HG03520 (cell line): ENCODE measurements around the gene GPR183.

Experiments used
- ATAC-seq: cut with Tn5 transposase; IDR thresholded peaks from one replicate; pipeline ENCODE4 v1.9.1; 2021; ENCODE audit warnings: mild to moderate bottlenecking, moderate library complexity; ENCODE audit not compliant: unreplicated experiment

The GPR183 gene

GRCh38 chr13:99313501-99313900, 6.3 kb upstream of the GPR183 start:
- no peak for ATAC-seq

DNA sequence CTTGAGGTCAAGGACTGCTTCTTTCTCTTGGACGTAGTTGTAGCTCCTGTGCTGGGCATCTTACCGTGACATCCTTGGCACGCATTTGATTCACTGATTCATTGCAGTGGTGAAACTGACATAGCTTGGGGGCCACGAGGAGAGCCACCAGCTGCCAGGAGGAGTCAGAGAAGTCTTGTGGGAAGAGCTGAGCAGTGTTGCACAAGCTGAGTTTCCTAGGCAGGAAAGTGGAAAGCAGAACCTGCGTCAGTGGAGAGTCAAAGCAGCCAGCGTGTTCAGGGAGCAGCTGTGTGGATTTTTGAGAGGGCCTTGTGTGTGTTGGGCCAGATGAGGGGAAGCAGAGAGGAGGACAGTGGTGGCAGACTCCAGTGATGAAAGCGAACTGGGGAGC, 5.3 kb upstream of the GPR183 start:
- no peak for ATAC-seq

DNA sequence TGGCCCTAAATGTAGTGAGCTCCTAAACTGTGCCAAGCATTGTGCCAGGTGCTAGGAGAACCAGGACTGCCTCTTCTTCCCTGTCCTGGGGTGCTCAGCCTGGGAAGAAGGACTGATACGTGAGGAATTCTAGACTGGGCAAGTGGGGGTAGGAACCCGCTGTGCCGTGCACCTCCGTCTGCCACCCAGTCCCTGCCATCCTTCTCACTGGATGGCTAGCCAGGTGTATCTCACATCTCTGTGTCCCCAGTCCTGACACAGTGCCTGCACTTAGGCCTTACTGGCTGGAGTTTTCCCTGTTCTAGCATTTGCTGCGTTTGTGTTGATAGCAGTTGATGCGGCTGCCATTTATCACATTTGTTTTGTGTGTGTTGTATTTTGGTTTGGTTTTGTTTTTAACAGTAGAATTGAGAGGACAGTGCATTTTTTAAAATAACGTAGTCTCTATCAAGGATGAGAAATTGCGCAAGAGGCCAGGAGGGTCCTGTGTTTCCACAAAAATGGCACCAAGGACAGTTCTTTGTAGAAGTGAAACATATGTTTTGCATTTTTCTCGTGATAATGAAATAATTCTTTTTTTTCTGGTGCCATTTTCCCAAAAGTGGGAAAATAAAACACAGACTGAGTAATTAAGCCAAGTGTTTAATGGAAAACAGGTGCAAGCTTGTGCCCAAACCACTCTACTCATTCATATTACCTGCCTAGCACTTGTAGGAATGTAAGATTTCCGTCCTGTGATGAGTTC, 4.7 kb upstream of the GPR183 start:
- no peak for ATAC-seq

DNA sequence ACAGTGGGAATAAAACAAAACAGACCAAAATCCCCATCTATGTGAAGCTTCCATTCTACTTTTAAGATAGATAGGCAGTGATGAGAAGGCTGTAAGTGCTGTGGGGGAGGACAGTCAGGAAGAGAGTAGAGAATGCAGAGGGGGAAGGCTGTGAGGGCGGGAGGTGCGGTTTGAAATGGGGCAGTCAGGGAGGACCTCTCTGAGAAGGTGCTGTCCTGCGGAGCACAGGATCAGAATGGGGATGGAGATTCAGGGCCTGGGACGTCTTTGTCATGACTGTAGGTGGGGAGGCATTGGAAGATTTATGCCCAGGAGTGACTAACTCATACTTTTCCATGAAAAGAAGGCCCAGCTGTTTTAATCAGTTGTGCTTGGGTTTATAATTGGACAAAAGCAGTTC, 3.9 kb upstream of the GPR183 start:
- no peak for ATAC-seq

GRCh38 chr13:99310382-99311031, 3.3 kb upstream of the GPR183 start:
- ATAC-seq: peak; percentile 35

GRCh38 chr13:99308471-99309087, 1.4 kb upstream of the GPR183 start:
- ATAC-seq: no peak

GRCh38 chr13:99307648-99308339, 595 bp upstream of the GPR183 start:
- peak; percentile 36 for ATAC-seq

DNA sequence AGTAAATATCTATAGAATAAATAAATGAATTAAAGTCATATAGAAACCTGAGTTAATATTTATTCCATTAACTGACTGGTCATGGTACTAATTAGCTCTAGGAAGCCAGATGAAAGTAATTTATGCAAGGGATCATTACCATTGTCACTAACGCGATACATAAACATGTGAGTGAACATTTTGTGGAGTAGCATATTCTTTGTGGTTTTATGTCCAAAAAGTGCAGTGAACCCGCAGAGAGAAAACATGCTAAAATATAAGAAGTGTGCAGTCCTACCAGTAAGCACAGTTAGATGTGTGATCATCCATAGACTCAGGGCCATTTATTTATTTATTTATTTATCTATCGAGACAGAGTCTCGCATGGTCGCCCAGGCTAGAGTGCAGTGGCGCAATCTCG, 1.6 kb downstream of the GPR183 start:
- no peak for ATAC-seq

GRCh38 chr13:99305158-99305557, 2.0 kb downstream of the GPR183 start:
- ATAC-seq: no peak

DNA sequence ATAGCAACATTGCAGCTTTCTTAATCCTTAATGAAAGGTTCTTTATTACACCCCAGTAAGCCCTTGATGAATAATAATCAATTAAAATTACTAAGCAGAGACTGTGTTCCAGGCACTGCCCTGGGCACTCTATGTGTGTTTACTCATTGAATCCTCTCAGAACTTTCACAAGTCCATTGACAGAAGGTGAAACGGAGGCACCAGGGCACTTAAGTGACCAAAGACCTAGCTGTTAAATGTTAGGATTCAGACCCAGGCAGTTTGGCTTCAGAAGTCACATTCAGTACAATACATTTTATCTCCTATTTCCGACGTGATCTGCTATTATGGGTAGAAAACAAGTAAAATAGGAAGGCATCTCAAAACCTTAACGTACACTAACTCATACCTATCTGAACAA, 2.7 kb downstream of the GPR183 start:
- no peak for ATAC-seq

GRCh38 chr13:99303863-99304521, 3.2 kb downstream of the GPR183 start:
- no peak for ATAC-seq

- no peak for ATAC-seq
These were observed 4.3 kb downstream of the GPR183 start for GRCh38 chr13:99302637-99303505.

GRCh38 chr13:99301913-99302636, 5.1 kb downstream of the GPR183 start:
- no peak for ATAC-seq

DNA sequence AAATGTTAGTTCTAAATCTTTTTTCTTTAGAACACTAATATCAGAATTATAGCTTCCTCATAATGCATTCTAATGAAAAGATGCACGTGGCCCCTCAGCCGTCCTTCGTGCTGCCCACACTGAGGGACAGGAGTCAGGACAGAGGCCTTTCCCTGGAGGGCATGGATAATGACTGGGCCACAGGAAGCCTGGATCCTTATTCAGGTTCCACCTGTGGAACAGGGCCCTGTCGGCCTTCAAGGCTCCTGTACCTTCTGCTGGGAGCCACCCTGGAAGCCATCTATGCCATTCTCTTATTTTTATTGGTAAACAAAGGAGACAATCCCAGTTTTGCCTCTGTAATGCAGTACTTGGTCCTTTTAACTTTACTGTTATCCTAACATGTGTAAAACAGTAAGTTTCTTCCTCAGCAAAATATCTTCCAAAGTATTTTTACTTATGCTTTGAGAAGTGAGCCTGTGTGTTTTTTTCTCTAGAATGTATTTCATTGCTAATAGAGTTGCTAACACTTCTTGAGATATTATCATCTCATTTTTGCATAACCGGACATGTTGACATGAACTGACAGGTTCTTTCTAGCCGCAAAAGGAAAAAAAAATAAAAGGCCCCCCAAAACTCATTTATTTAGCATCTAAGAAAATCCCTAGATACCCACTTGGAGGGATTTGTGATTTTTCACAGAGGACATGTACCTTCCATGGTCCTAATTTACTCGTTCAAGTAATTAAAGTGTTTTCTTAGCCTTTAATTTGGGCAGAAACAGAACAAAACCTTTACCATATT, 6.0 kb downstream of the GPR183 start:
- no peak for ATAC-seq

GRCh38 chr13:99299920-99300341, 7.3 kb downstream of the GPR183 start:
- no peak for ATAC-seq

DNA sequence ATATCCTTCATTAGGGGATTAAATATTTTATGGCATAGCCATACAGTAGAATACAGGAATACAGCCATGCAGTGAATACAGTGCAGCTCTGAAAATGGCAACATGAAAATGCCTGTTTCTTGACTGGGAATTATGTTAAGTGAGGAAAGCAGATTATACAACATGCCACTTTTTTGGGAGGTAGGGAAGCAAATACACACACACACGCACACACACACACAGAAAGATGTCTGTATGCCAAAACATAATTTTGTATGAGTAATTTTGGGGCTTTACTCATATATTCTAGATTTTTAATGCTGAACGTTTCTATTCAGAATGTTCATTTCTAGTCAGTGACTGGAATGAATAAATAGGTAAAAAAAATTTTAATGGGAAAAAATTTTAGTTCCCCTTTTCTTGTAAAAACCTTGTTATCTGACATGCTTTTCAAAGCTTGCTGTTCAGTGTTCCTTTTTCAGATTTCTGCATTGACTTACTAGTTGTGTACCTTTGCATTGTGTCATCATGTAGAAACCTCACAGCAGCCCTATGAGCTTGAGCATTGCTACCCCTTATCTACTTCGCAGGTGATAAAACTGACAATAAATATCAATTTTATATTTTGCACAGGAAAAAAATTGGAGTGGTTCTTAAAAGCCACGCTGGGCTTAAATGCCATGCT, 7.8 kb downstream of the GPR183 start:
- no peak for ATAC-seq

- ATAC-seq: no peak
These were observed 9.1 kb downstream of the GPR183 start for GRCh38 chr13:99298056-99298455.

DNA sequence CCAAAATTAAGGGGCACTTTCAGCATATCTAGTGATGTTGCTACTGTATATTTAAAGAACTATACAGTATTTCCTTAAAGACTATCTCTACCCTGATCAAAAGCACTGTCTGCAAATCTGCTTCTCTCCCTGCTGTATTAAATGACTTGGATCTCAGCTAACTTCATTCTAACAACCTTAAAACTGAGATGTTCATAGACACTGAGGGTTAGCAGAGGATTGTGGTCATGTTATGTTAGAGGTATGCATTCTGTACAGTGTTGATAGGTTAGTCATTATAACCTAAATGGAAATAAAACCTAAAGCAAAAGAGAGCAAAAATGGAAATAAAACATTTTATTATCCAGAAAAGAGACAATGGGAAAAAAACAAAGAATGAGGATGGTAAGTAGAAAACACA, 9.9 kb downstream of the GPR183 start:
- no peak for ATAC-seq
